ENCODE data around the gene HFM1. TPM values are rescaled to one million over a fixed set of nuclear protein-coding genes. Genes with fewer than 3 reads are reported as not detected.
A peak's percentile ranks its signal among the peaks of the same experiment; 100 is the strongest.

The HFM1 gene
- total RNA-seq (2013), result 0.08 TPM
- not detected for polyA plus RNA-seq
- not detected in 2 replicates for polyA minus RNA-seq
- total RNA-seq, result 0 to 3.2 (median 0.29) reads per million in 11 experiments

- H2AFZ ChIP-seq (ENCODE audit: insufficient read depth, low read depth, low read length, poor library complexity, severe bottlenecking), result peak within 1 kb of the TSS; percentile 78
- no peak within 1 kb of the TSS for H3K27ac ChIP-seq (ENCODE audit: low read depth in 1 of 2, low read length in 2 of 2)
- peak within 1 kb of the TSS; percentile 20 to 71 (median 24) for H3K4me3 ChIP-seq (replicated peaks in 1 of 3; ENCODE audit: low read depth in 2 of 3, low read length in 3 of 3)
- DNase-seq, result no peak
- H3K4me2 ChIP-seq (replicated peaks; ENCODE audit: extremely low read depth, low read length, poor library complexity, severe bottlenecking), result peak within 1 kb of the TSS; percentile 87
- Mint-ChIP-seq H3K4me3 (peak within 1 kb of the TSS; percentile 68 to 90), H3K36me3 (peaks cover 0 to 3% of the 10 kb centered on the region in 2 donors), H3K4me1 (peaks cover 10% of the 10 kb centered on the region), H3K27me3 (ENCODE audit: low read depth in 3 of 3) (peaks cover 30 to 46% (median 33%) of the 10 kb centered on the region in 3 donors), H3K27ac (no peak within 1 kb of the TSS), H3K9me3 (peaks cover 0 to 3% (median 0%) of the 10 kb centered on the region in 7 donors)
- H3K36me3 ChIP-seq (replicated peaks in 1 of 2; ENCODE audit: control insufficient read depth in 1 of 2, insufficient read depth in 2 of 2, low read length in 2 of 2), result no peaks in the 10 kb centered on the region
- H3K9ac ChIP-seq (ENCODE audit: insufficient read depth, low read length, poor library complexity, severe bottlenecking), result peak within 1 kb of the TSS; percentile 32
- under 1% methylated on average over 63 of the region's 69 CpGs for WGBS (ENCODE audit: insufficient coverage)
- peaks cover 8 to 11% of the 10 kb centered on the region in 2 donors for H3K4me1 ChIP-seq (ENCODE audit: control insufficient read depth in 1 of 2, insufficient read depth in 2 of 2, low read length in 2 of 2)
- no peaks in the 10 kb centered on the region for H3K79me2 ChIP-seq (ENCODE audit: insufficient read depth, low read length)
- no peaks in the 10 kb centered on the region for H4K20me1 ChIP-seq (ENCODE audit: insufficient read depth, low read length)
- H3K9me3 ChIP-seq (replicated peaks in 1 of 2; ENCODE audit: control insufficient read depth in 1 of 2, insufficient read depth in 1 of 2, low read length in 2 of 2), result no peaks in the 10 kb centered on the region
- intact Hi-C loops (cut with micrococcal nuclease), result no loop called here
- peaks cover 13 to 35% of the 10 kb centered on the region in 2 donors for H3K27me3 ChIP-seq (ENCODE audit: control insufficient read depth in 2 of 2, insufficient read depth in 2 of 2, low read length in 2 of 2)
- TF ChIP-seq, protein P1, sequence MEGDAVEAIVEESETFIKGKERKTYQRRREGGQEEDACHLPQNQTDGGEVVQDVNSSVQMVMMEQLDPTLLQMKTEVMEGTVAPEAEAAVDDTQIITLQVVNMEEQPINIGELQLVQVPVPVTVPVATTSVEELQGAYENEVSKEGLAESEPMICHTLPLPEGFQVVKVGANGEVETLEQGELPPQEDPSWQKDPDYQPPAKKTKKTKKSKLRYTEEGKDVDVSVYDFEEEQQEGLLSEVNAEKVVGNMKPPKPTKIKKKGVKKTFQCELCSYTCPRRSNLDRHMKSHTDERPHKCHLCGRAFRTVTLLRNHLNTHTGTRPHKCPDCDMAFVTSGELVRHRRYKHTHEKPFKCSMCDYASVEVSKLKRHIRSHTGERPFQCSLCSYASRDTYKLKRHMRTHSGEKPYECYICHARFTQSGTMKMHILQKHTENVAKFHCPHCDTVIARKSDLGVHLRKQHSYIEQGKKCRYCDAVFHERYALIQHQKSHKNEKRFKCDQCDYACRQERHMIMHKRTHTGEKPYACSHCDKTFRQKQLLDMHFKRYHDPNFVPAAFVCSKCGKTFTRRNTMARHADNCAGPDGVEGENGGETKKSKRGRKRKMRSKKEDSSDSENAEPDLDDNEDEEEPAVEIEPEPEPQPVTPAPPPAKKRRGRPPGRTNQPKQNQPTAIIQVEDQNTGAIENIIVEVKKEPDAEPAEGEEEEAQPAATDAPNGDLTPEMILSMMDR (IDR thresholded peaks at IDR 0.05), result no peak
These were observed at the start of gene HFM1 for GRCh38 chr1:91404151-91405012. HFM1 (minus strand) TSS chr1:91404837; CDS start chr1:91401082, 3,755 bp downstream.

- Mint-ChIP-seq H3K27ac (no peak overlapping the region), H3K36me3 (no peaks in the 10 kb centered on the region)
- no peak overlapping the region for H3K4me3 ChIP-seq (replicated peaks in 1 of 3; ENCODE audit: low read depth in 2 of 3, low read length in 3 of 3)
These were observed 49.5 kb upstream of the HFM1 start for GRCh38 chr1:91454136-91454535.

More at GRCh38 chr1:91454136-91454535, 49.5 kb upstream of the HFM1 start:
- Histone ChIP-seq H3K4me2 (replicated peaks; ENCODE audit: extremely low read depth, low read length, poor library complexity, severe bottlenecking) (no peak overlapping the region), H3K36me3 (replicated peaks in 1 of 2; ENCODE audit: control insufficient read depth in 1 of 2, insufficient read depth in 2 of 2, low read length in 2 of 2) (no peaks in the 10 kb centered on the region), H3K4me1 (ENCODE audit: control insufficient read depth in 1 of 2, insufficient read depth in 2 of 2, low read length in 2 of 2) (no peaks in the 10 kb centered on the region), H3K27ac (ENCODE audit: low read depth in 1 of 2, low read length in 2 of 2) (no peak overlapping the region), H3K9ac (ENCODE audit: insufficient read depth, low read length, poor library complexity, severe bottlenecking) (no peak overlapping the region), H3K79me2 (ENCODE audit: insufficient read depth, low read length) (no peaks in the 10 kb centered on the region), H2AFZ (ENCODE audit: insufficient read depth, low read depth, low read length, poor library complexity, severe bottlenecking) (no peak overlapping the region), H3K9me3 (replicated peaks in 1 of 2; ENCODE audit: control insufficient read depth in 1 of 2, insufficient read depth in 1 of 2, low read length in 2 of 2) (no peaks in the 10 kb centered on the region), H4K20me1 (ENCODE audit: insufficient read depth, low read length) (no peaks in the 10 kb centered on the region), H3K27me3 (ENCODE audit: control insufficient read depth in 2 of 2, insufficient read depth in 2 of 2, low read length in 2 of 2) (no peaks in the 10 kb centered on the region)
- Mint-ChIP-seq H3K27me3 (ENCODE audit: low read depth in 3 of 3) (no peaks in the 10 kb centered on the region), H3K4me3 (no peak overlapping the region), H3K9me3 (no peaks in the 10 kb centered on the region), H3K4me1 (no peaks in the 10 kb centered on the region)
- no peak for DNase-seq
- no CpG with 5 or more reads among the region's 2 CpGs for WGBS (ENCODE audit: insufficient coverage)
- TF ChIP-seq, protein P1 (IDR thresholded peaks at IDR 0.05), result no peak
- intact Hi-C loops (cut with micrococcal nuclease), result no loop called here

Data from CD14-positive monocyte (primary cell).